A673 (cell line): ENCODE results near the gene NAA40.

ENCODE experiments used
- CTCF ChIP-seq: fragments of 300-800, 200-600 bp; sonication (generic); conservative IDR thresholded peaks from 2 replicates; pipeline ENCODE4 v1.5.1; 2017; ENCODE audit warnings: low read depth, mild to moderate bottlenecking, antibody characterized with exemption, low read length, moderate library complexity, mixed read lengths
- EZH2 ChIP-seq: fragments of 200-600 bp; sonication (generic); IDR thresholded peaks from 2 replicates; pipeline ENCODE4 v1.6.1; 2017; ENCODE audit warnings: borderline replicate concordance, low read depth, mild to moderate bottlenecking, mixed read lengths, antibody characterized with exemption, low read length; ENCODE audit not compliant: poor library complexity, severe bottlenecking

DNA sequence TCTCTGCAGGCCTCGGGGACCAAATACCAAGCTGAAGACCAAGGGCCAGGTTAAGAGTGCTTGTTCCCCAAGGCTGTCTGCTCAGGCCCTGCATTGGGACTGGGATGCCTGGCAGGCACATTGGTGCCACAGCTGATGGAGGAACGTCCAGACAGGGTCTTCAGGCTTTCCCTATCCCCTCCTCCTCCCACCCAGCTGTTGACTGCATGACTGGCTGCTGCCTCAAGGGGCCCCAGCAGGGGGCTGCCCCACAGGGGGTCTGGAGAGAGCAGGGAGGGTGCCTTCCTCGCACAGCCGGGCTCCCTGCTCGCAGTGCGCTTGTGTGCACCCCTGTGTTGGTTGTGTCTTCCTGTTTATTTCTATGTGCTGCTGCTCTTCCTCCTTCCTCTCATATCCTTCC is 31.7 kb upstream of the NAA40 start:
- TF ChIP-seq EZH2 (no peak), CTCF (no peak)
